ENCODE results near the gene NRXN3. TPM values are rescaled to one million over a fixed set of nuclear protein-coding genes. Genes with fewer than 3 reads are reported as not detected.

Gene NRXN3
- total RNA-seq, 2 experiments from 2014 or later = not detected

GRCh38 chr14:79467835-79468234 is 1297.7 kb downstream of the NRXN3 start:
- no TSS peak for BruUV-seq (replicated peaks)
- intact Hi-C loops (cut with micrococcal nuclease; ENCODE audit: unreplicated experiment) = no loop called here

GRCh38 chr14:79468486-79468885 is 1298.3 kb downstream of the NRXN3 start:
- Histone ChIP-seq H3K4me1 (ENCODE audit: insufficient read depth, low read length, poor library complexity, severe bottlenecking) (no peaks in the 10 kb centered on the region), H3K27ac (ENCODE audit: low read depth, low read length, poor library complexity, severe bottlenecking) (no peak overlapping the region), H3K36me3 (ENCODE audit: insufficient read depth, low read length) (no peaks in the 10 kb centered on the region), H3K4me3 (ENCODE audit: low read depth, low read length, poor library complexity, severe bottlenecking) (no peak overlapping the region), H3K9me2 (ENCODE audit: insufficient read depth, low read length) (no peaks in the 10 kb centered on the region), H4K20me1 (ENCODE audit: insufficient read depth, low read length) (no peaks in the 10 kb centered on the region), H2AFZ (ENCODE audit: low read length) (no peak overlapping the region), H3K79me2 (ENCODE audit: insufficient read depth, low read depth, low read length) (no peaks in the 10 kb centered on the region), H3K4me2 (ENCODE audit: low read length) (no peak overlapping the region), H3K9me3 (ENCODE audit: low read length) (no peaks in the 10 kb centered on the region)
- ChIA-PET CTCF (ENCODE audit: unreplicated experiment) (no interaction called here), POLR2A (interaction anchor here (0.9 kb wide), 1 partner anchor 15 kb away, joined by 3 read pairs; no protein-coding TSS in a partner anchor)
- no peak for DNase-seq (ENCODE audit: low spot score)
- TF ChIP-seq EZH2phosphoT487 (IDR thresholded peaks at IDR 0.05; ENCODE audit: borderline replicate concordance, low read depth, low read length) (no peak), CTCF (conservative IDR thresholded peaks at IDR 0.05; ENCODE audit: low read length) (no peak)
- BruUV-seq (replicated peaks) = no TSS peak
- intact Hi-C loops (cut with micrococcal nuclease; ENCODE audit: unreplicated experiment) = no loop called here

More at GRCh38 chr14:79467835-79468234, 1297.7 kb downstream of the NRXN3 start:
- no peak overlapping the region for H3K4me2 ChIP-seq (ENCODE audit: low read length)
- no peaks in the 10 kb centered on the region for H3K79me2 ChIP-seq (ENCODE audit: insufficient read depth, low read depth, low read length)
- no peak for TF ChIP-seq EZH2phosphoT487 (IDR thresholded peaks at IDR 0.05; ENCODE audit: borderline replicate concordance, low read depth, low read length)
- no peak for TF ChIP-seq CTCF (conservative IDR thresholded peaks at IDR 0.05; ENCODE audit: low read length)
- DNase-seq (ENCODE audit: low spot score) = no peak
- H3K27ac ChIP-seq (ENCODE audit: low read depth, low read length, poor library complexity, severe bottlenecking) = no peak overlapping the region
- ChIA-PET POLR2A (no interaction called here), CTCF (ENCODE audit: unreplicated experiment) (no interaction called here)
- H4K20me1 ChIP-seq (ENCODE audit: insufficient read depth, low read length) = no peaks in the 10 kb centered on the region
- H3K4me1 ChIP-seq (ENCODE audit: insufficient read depth, low read length, poor library complexity, severe bottlenecking) = no peaks in the 10 kb centered on the region
- no peaks in the 10 kb centered on the region for H3K9me3 ChIP-seq (ENCODE audit: low read length)
- no peak overlapping the region for H2AFZ ChIP-seq (ENCODE audit: low read length)
- H3K4me3 ChIP-seq (ENCODE audit: low read depth, low read length, poor library complexity, severe bottlenecking) = no peak overlapping the region
- H3K36me3 ChIP-seq (ENCODE audit: insufficient read depth, low read length) = no peaks in the 10 kb centered on the region
- H3K9me2 ChIP-seq (ENCODE audit: insufficient read depth, low read length) = no peaks in the 10 kb centered on the region

GRCh38 chr14:79473651-79474050 is 1303.5 kb downstream of the NRXN3 start:
- H3K9me3 ChIP-seq (ENCODE audit: low read length) = no peaks in the 10 kb centered on the region
- BruUV-seq (replicated peaks) = no TSS peak
- ChIA-PET POLR2A (no interaction called here), CTCF (ENCODE audit: unreplicated experiment) (no interaction called here)
- no peak overlapping the region for H3K4me3 ChIP-seq (ENCODE audit: low read depth, low read length, poor library complexity, severe bottlenecking)
- no peak overlapping the region for H3K4me2 ChIP-seq (ENCODE audit: low read length)
- intact Hi-C loops (cut with micrococcal nuclease; ENCODE audit: unreplicated experiment) = no loop called here
- TF ChIP-seq EZH2phosphoT487 (IDR thresholded peaks at IDR 0.05; ENCODE audit: borderline replicate concordance, low read depth, low read length) = no peak
- TF ChIP-seq CTCF (conservative IDR thresholded peaks at IDR 0.05; ENCODE audit: low read length) = no peak
- H2AFZ ChIP-seq (ENCODE audit: low read length) = no peak overlapping the region
- no peak for DNase-seq (ENCODE audit: low spot score)
- H3K4me1 ChIP-seq (ENCODE audit: insufficient read depth, low read length, poor library complexity, severe bottlenecking) = no peaks in the 10 kb centered on the region
- H3K79me2 ChIP-seq (ENCODE audit: insufficient read depth, low read depth, low read length) = no peaks in the 10 kb centered on the region
- H3K36me3 ChIP-seq (ENCODE audit: insufficient read depth, low read length) = no peaks in the 10 kb centered on the region
- no peak overlapping the region for H3K27ac ChIP-seq (ENCODE audit: low read depth, low read length, poor library complexity, severe bottlenecking)
- no peaks in the 10 kb centered on the region for H3K9me2 ChIP-seq (ENCODE audit: insufficient read depth, low read length)
- no peaks in the 10 kb centered on the region for H4K20me1 ChIP-seq (ENCODE audit: insufficient read depth, low read length)
